Osteoblast (primary cell): ENCODE data around the gene PSMC6. TPM values are rescaled to one million over a fixed set of nuclear protein-coding genes. Genes with fewer than 3 reads are reported as not detected.

Experiments used
- DNase-seq: peaks from one replicate; pipeline ENCODE4 v3.0.0; 2011; ENCODE audit warnings: low spot score, mixed read lengths; ENCODE audit not compliant: insufficient read length; ENCODE audit errors: missing footprints
- H2AFZ ChIP-seq: 2 replicates; pipeline ENCODE4 v1.6.0; 2011; ENCODE audit warnings: mild to moderate bottlenecking, low read length
- H3K27ac ChIP-seq: 2 replicates; pipeline ENCODE4 v1.5.1; 2011; ENCODE audit warnings: mild to moderate bottlenecking, low read depth, low read length, moderate library complexity
- H3K27me3 ChIP-seq: 2 replicates; pipeline ENCODE4 v1.6.0; 2012; ENCODE audit warnings: mild to moderate bottlenecking, control low read depth, inconsistent platforms, low read length, moderate library complexity; ENCODE audit not compliant: insufficient read depth
- H3K36me3 ChIP-seq: 2 replicates; pipeline ENCODE4 v1.5.1; 2011; ENCODE audit warnings: mild to moderate bottlenecking, low read length, control low read depth, moderate library complexity; ENCODE audit not compliant: insufficient read depth
- H3K4me1 ChIP-seq: 2 replicates; pipeline ENCODE4 v1.5.1; 2011; ENCODE audit warnings: mild to moderate bottlenecking, low read length, control low read depth, moderate library complexity; ENCODE audit not compliant: insufficient read depth
- H3K4me2 ChIP-seq: 2 replicates; pipeline ENCODE4 v1.6.0; 2011; ENCODE audit warnings: mild to moderate bottlenecking, low read length; ENCODE audit not compliant: insufficient read depth
- H3K4me3 ChIP-seq: fragments of 200-600 bp; sonication (generic); 3 replicates; pipeline ENCODE4 v1.5.1; 2012; ENCODE audit warnings: mild to moderate bottlenecking, low read length, inconsistent platforms; ENCODE audit not compliant: insufficient read depth
- H3K79me2 ChIP-seq: 2 replicates; pipeline ENCODE4 v1.6.0; 2012; ENCODE audit warnings: mild to moderate bottlenecking, low read length, control low read depth, inconsistent platforms; ENCODE audit not compliant: insufficient read depth
- H3K9me3 ChIP-seq: 2 replicates; pipeline ENCODE4 v1.5.1; 2011; ENCODE audit warnings: low read depth, low read length, control low read depth
- H4K20me1 ChIP-seq: 2 replicates; pipeline ENCODE4 v1.6.0; 2012; ENCODE audit warnings: mild to moderate bottlenecking, low read length, control low read depth; ENCODE audit not compliant: insufficient read depth
- total RNA-seq: library from RNA; depleted of rRNA; stranded (reverse); fragments of >200 nt; gene quantifications from 2 replicates; pipeline ENCODE4 v1.2.3, GENCODE V29; 2012
- TF ChIP-seq, protein P1 (sequence below): IDR thresholded peaks from 2 replicates; pipeline ENCODE4 v1.5.1; 2011; ENCODE audit warnings: mild to moderate bottlenecking, low read depth, low read length, moderate library complexity; ENCODE audit errors: extremely low read depth

PSMC6 gene
- total RNA-seq, 1 donor = 78.5 TPM

- no peaks in the 10 kb centered on the region for H3K27me3 ChIP-seq
- H3K79me2 ChIP-seq = no peaks in the 10 kb centered on the region
- H3K4me1 ChIP-seq = no peaks in the 10 kb centered on the region
- TF ChIP-seq, protein P1, sequence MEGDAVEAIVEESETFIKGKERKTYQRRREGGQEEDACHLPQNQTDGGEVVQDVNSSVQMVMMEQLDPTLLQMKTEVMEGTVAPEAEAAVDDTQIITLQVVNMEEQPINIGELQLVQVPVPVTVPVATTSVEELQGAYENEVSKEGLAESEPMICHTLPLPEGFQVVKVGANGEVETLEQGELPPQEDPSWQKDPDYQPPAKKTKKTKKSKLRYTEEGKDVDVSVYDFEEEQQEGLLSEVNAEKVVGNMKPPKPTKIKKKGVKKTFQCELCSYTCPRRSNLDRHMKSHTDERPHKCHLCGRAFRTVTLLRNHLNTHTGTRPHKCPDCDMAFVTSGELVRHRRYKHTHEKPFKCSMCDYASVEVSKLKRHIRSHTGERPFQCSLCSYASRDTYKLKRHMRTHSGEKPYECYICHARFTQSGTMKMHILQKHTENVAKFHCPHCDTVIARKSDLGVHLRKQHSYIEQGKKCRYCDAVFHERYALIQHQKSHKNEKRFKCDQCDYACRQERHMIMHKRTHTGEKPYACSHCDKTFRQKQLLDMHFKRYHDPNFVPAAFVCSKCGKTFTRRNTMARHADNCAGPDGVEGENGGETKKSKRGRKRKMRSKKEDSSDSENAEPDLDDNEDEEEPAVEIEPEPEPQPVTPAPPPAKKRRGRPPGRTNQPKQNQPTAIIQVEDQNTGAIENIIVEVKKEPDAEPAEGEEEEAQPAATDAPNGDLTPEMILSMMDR = no peak
- H4K20me1 ChIP-seq = no peaks in the 10 kb centered on the region
- no peaks in the 10 kb centered on the region for H3K9me3 ChIP-seq
- no peak overlapping the region for H3K4me2 ChIP-seq
- peaks cover 10% of the 10 kb centered on the region for H3K36me3 ChIP-seq
- no peak overlapping the region for H3K4me3 ChIP-seq
- DNase-seq = no peak
- H2AFZ ChIP-seq = no peak overlapping the region
- no peak overlapping the region for H3K27ac ChIP-seq
These were observed 60.2 kb downstream of the PSMC6 start for GRCh38 chr14:52767058-52767833.

DNA sequence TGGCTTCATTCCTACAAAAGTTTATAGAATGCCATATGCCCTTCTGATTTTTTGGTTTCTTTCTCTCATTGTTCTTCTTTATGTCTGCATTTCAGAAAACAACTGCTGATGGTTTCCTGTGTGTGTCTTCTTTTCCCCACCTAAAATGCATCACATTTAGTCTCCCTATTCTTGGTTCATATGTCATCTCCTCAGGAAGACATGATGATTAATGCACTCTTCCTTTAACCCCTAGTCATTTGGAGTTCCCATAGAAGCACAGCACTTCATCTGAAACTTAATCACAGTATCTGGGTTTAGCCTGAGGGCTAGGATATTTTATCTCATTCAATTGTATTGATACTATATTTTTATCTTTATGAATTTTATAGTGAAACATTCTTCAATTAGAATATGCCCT, 62.9 kb downstream of the PSMC6 start:
- Histone ChIP-seq H3K79me2 (no peaks in the 10 kb centered on the region), H3K4me3 (no peak overlapping the region), H3K4me1 (no peaks in the 10 kb centered on the region), H3K27me3 (no peaks in the 10 kb centered on the region), H3K36me3 (peaks cover 15% of the 10 kb centered on the region), H3K4me2 (no peak overlapping the region), H3K27ac (no peak overlapping the region), H2AFZ (no peak overlapping the region), H4K20me1 (no peaks in the 10 kb centered on the region), H3K9me3 (no peaks in the 10 kb centered on the region)
- no peak for DNase-seq
- TF ChIP-seq, protein P1 = no peak

GRCh38 chr14:52776816-52777215, 69.8 kb downstream of the PSMC6 start:
- H3K4me1 ChIP-seq = no peaks in the 10 kb centered on the region
- peak; percentile 27 for DNase-seq
- H3K27ac ChIP-seq = no peak overlapping the region
- H2AFZ ChIP-seq = no peak overlapping the region
- peaks cover 55% of the 10 kb centered on the region for H3K36me3 ChIP-seq
- no peaks in the 10 kb centered on the region for H3K79me2 ChIP-seq
- no peaks in the 10 kb centered on the region for H4K20me1 ChIP-seq
- no peak overlapping the region for H3K4me2 ChIP-seq
- no peaks in the 10 kb centered on the region for H3K9me3 ChIP-seq
- no peak overlapping the region for H3K4me3 ChIP-seq
- TF ChIP-seq, protein P1 = no peak
- H3K27me3 ChIP-seq = no peaks in the 10 kb centered on the region

Other genes starting within 250 kb of the PSMC6 start
- gene TXNDC16, start 154.7 kb upstream of the PSMC6 start, total RNA-seq = 9.8 and 11.5 TPM in 2 replicates
- 0.36 and 0.59 TPM in 2 replicates for gene GPR137C, start 154.4 kb upstream of the PSMC6 start, total RNA-seq
- gene ERO1A, start 11.6 kb upstream of the PSMC6 start, total RNA-seq = 55.1 and 56.8 TPM in 2 replicates
- gene STYX, start 23.0 kb downstream of the PSMC6 start, total RNA-seq = 29.7 and 29.8 TPM in 2 replicates
- 25.0 and 35.5 TPM in 2 replicates for gene GNPNAT1, start 84.4 kb downstream of the PSMC6 start, total RNA-seq
- 220 and 280 TPM in 2 replicates for gene FERMT2, start 243.8 kb downstream of the PSMC6 start, total RNA-seq